Measurements from ENCODE around the gene ZNF70.

GRCh38 chr22:23753385-23753784, 2.5 kb upstream of the ZNF70 start:
- TF ChIP-seq POLR2A (IDR thresholded peaks at IDR 0.05; ENCODE audit: low read length) (no peak), GATA1 (IDR thresholded peaks at IDR 0.05; ENCODE audit: low read depth, low read length) (no peak)

Measured in erythroblast (primary cell).